H1 (cell line): Measurements from ENCODE around the gene SBK2. TPM values are rescaled to one million over a fixed set of nuclear protein-coding genes. Genes with fewer than 3 reads are reported as not detected.
A peak's percentile ranks its signal among the peaks of the same experiment; 100 is the strongest.

Experiments used
- BCL11A ChIP-seq, 2 experiments: IDR thresholded peaks; one replicate each; pipeline ENCODE4 v1.6.1; 2011; ENCODE audit warnings: low read depth in 2 of 2, low read length in 2 of 2, mild to moderate bottlenecking in 2 of 2
- CHD7 ChIP-seq: fragments of 300-600 bp; sonication (generic); IDR thresholded peaks from 2 replicates; pipeline ENCODE4 v1.7.1; 2012; ENCODE audit warnings: low read length, moderate library complexity, mild to moderate bottlenecking, inconsistent platforms; ENCODE audit not compliant: insufficient replicate concordance
- EZH2 ChIP-seq: fragments of 200-600 bp; sonication (generic); IDR thresholded peaks from 2 replicates; pipeline ENCODE4 v1.7.1; 2012; ENCODE audit warnings: low read depth, mild to moderate bottlenecking, moderate library complexity, low read length, inconsistent platforms; ENCODE audit not compliant: severe bottlenecking
- PHF8 ChIP-seq: fragments of 200-600 bp; sonication (generic); conservative IDR thresholded peaks from 2 replicates; pipeline ENCODE4 v1.7.1; 2012; ENCODE audit warnings: low read depth, mild to moderate bottlenecking, inconsistent platforms, low read length, moderate library complexity
- POLR2AphosphoS5 ChIP-seq: IDR thresholded peaks from 2 replicates; pipeline ENCODE4 v1.6.1; 2011; ENCODE audit warnings: low read depth, low read length
- RAD21 ChIP-seq, 2 experiments: IDR thresholded peaks in 1 of 2; conservative IDR thresholded peaks in 1 of 2; 2 replicates each; pipeline ENCODE4 v1.6.1; 2011; ENCODE audit warnings: low read depth in 2 of 2, low read length in 2 of 2, improper control_type of control experiment in 1 of 2, inconsistent platforms in 1 of 2, mild to moderate bottlenecking in 1 of 2, moderate library complexity in 1 of 2
- RBBP5 ChIP-seq: IDR thresholded peaks from 2 replicates; pipeline ENCODE4 v1.7.1; 2012; ENCODE audit warnings: low read depth, mild to moderate bottlenecking, inconsistent platforms, low read length, moderate library complexity, borderline replicate concordance
- SIN3A ChIP-seq, 2 experiments: IDR thresholded peaks in 1 of 2; conservative IDR thresholded peaks in 1 of 2; 2 replicates each; pipeline ENCODE4 v1.6.1; 2011 to 2012; ENCODE audit warnings: low read length in 2 of 2, improper control_type of control experiment in 1 of 2, low read depth in 1 of 2, mild to moderate bottlenecking in 1 of 2
- polyA plus RNA-seq, 7 experiments: library from polyadenylated mRNA; depleted of rRNA in 3 of 7; stranded (reverse) in 5 of 7; unstranded in 2 of 7; fragments of >200 nt in 5 of 7; fragments of 200-250 nt in 2 of 7; gene quantifications; 1 replicate in 5 of 7; 2 replicates in 1 of 7; 4 replicates in 1 of 7; pipeline versions ENCODE4 v1.2.1 to v1.2.3, GENCODE V29; 2011 to 2013; ENCODE audit warnings: missing spikeins in 2 of 7, mixed read lengths in 2 of 7
- total RNA-seq: library from RNA; stranded (reverse); fragmentation: NEBNext Ultra II Directional; extraction: Animal tissue kit (Norgen Biotek cat#: 25700); gene quantifications from 2 replicates; pipeline ENCODE4 v1.2.1, GENCODE V29; 2021

SBK2 gene
- total and polyA plus RNA-seq, 2 of the 8 experiments (the other 6 are each of a cell fraction or from before 2014, with no cell fraction given), result 3.2 to 4.1 TPM

GRCh38 chr19:55550321-55550650, 13.4 kb upstream of the SBK2 start (continued):
- no peak for TF ChIP-seq RAD21 (IDR thresholded peaks at IDR 0.05 in 1 of 2, conservative IDR thresholded peaks at IDR 0.05 in 1 of 2; ENCODE audit: low read depth in 2 of 2, low read length in 2 of 2)
- no peak for TF ChIP-seq RBBP5
- TF ChIP-seq EZH2, result no peak
- no peak for TF ChIP-seq BCL11A (IDR thresholded peaks at IDR 0.05; ENCODE audit: low read depth in 2 of 2, low read length in 2 of 2)
- TF ChIP-seq POLR2AphosphoS5, result no peak
- TF ChIP-seq SIN3A (conservative IDR thresholded peaks at IDR 0.05 in 1 of 2, IDR thresholded peaks at IDR 0.05 in 1 of 2; ENCODE audit: low read depth in 1 of 2, low read length in 2 of 2), result peak in 1 of 2 experiments; percentile 14; a peak in 1 of 4 replicates
- TF ChIP-seq PHF8, result 0 out of 2 replicates have a peak, but pooled peaks have one; percentile 9
- no peak for TF ChIP-seq CHD7
